Measurements from ENCODE around the gene PRELP.

PRELP gene

GRCh38 chr1:203525685-203526084 is 50.1 kb downstream of the PRELP start:
- no peak for DNase-seq (ENCODE audit: low read depth)

- DNase-seq (ENCODE audit: low read depth) = no peak
These were observed 50.5 kb downstream of the PRELP start for GRCh38 chr1:203526130-203526529.

- DNase-seq (ENCODE audit: low read depth) = no peak
These were observed 51.0 kb downstream of the PRELP start for GRCh38 chr1:203526572-203526971.

GRCh38 chr1:203527013-203527412 is 51.4 kb downstream of the PRELP start:
- no peak for DNase-seq (ENCODE audit: low read depth)

- DNase-seq (ENCODE audit: low read depth) = no peak
These were observed 52.5 kb downstream of the PRELP start for GRCh38 chr1:203528063-203528462.

- DNase-seq (ENCODE audit: low read depth) = no peak
These were observed 53.6 kb downstream of the PRELP start for GRCh38 chr1:203528976-203529835.

- DNase-seq (ENCODE audit: low read depth) = no peak
These were observed 55.5 kb downstream of the PRELP start for GRCh38 chr1:203531063-203531462.

- DNase-seq (ENCODE audit: low read depth) = no peak
These were observed 58.4 kb downstream of the PRELP start for GRCh38 chr1:203534012-203534411.

GRCh38 chr1:203534526-203534925 is 58.9 kb downstream of the PRELP start:
- peak; percentile 93 for DNase-seq (ENCODE audit: low read depth)

- no peak for DNase-seq (ENCODE audit: low read depth)
These were observed 61.0 kb downstream of the PRELP start for GRCh38 chr1:203536575-203536974.

- no peak for DNase-seq (ENCODE audit: low read depth)
These were observed 61.4 kb downstream of the PRELP start for GRCh38 chr1:203536980-203537455.

GRCh38 chr1:203537806-203538464 is 62.3 kb downstream of the PRELP start:
- DNase-seq (ENCODE audit: low read depth) = no peak

- no peak for DNase-seq (ENCODE audit: low read depth)
These were observed 63.1 kb downstream of the PRELP start for GRCh38 chr1:203538726-203539125.

GRCh38 chr1:203539831-203540546 is 64.4 kb downstream of the PRELP start:
- no peak for DNase-seq (ENCODE audit: low read depth)

Data from stromal cell of bone marrow (primary cell).